GM12891 (cell line): ENCODE measurements around the gene RPL31.
A peak's percentile ranks its signal among the peaks of the same experiment; 100 is the strongest.

Experiments used
- POLR2A ChIP-seq: IDR thresholded peaks from 2 replicates; pipeline ENCODE4 v1.6.1; 2011; ENCODE audit warnings: low read depth, low read length, control low read depth
- POLR2AphosphoS5 ChIP-seq: IDR thresholded peaks from 2 replicates; pipeline ENCODE4 v1.6.1; 2011; ENCODE audit warnings: low read depth, low read length, control low read depth
- TAF1 ChIP-seq: IDR thresholded peaks from 2 replicates; pipeline ENCODE4 v1.6.1; 2011; ENCODE audit warnings: low read depth, low read length, control low read depth

DNA sequence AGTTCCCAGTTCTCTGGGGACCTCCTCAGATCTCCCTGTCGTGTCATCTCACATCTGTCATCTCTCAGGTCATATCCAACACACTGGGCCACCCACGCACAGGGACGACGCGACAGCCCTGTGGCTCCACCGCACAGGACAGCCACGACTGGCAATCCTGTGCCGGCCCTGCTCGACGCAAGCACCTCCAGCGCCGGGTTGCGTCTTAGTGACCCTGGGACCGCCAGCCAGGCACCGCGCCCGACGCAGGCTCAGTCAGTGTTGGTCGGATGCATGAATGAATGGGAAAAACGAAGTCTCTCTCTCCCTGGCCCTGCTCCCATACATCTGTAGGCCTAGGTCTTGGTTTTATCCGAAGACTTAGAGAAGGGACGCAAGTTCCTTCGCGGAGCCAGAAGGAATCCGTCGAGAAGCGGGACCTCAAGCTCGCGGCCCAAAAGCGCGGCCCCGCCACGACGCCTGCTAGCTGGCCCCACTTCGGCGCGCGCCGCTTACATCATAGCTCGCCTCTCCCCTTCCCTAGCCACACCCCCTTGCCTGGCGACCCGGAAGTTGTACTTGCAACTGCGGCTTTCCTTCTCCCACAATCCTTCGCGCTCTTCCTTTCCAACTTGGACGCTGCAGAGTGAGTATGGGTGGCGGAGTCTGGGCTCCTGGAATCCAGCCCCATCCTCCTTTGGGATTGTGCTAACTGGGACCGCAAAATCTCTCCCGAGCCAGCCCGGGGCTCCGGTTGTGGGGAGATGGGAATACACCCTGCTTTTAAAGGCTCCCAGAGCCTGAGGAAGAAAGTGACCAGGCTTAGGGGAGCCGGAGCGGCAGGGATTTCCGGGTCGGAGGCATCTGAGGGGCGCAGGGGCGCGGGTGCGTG is at the start of gene RPL31:
- TF ChIP-seq POLR2AphosphoS5 (peak; percentile 99), TAF1 (peak; percentile 100), POLR2A (peak; percentile 99)
